HEK293T (cell line): ENCODE data around the gene MAML1.

Experiments used
- HDGF ChIP-seq: fragments of 450-650 bp; IDR thresholded peaks from 2 replicates; pipeline ENCODE4 v1.6.1; 2017; ENCODE audit warnings: antibody characterized with exemption, borderline replicate concordance
- SP1 ChIP-seq: fragments of 450-650 bp; IDR thresholded peaks from 2 replicates; pipeline ENCODE4 v1.6.1; 2017
- TARDBP ChIP-seq: fragments of 450-650 bp; IDR thresholded peaks from 2 replicates; pipeline ENCODE4 v1.6.1; 2016

- TF ChIP-seq SP1 (no peak), TARDBP (no peak), HDGF (no peak)
These were observed 38.1 kb upstream of the MAML1 start for GRCh38 chr5:179694561-179694960.
